ENCODE results near the gene EP400.
A peak's percentile ranks its signal among the peaks of the same experiment; 100 is the strongest.

The EP400 gene

GRCh38 chr12:132061641-132062430 lies 112.1 kb downstream of the EP400 start:
- DNase-seq (ENCODE audit: low spot score) = no peak
- peaks cover 30% of the 10 kb centered on the region for H3K36me3 Mint-ChIP-seq (ENCODE audit: low read depth)
- H3K4me1 Mint-ChIP-seq (ENCODE audit: low read depth) = peaks cover 12% of the 10 kb centered on the region
- H3K27me3 Mint-ChIP-seq (ENCODE audit: low read depth) = no peaks in the 10 kb centered on the region
- no peak overlapping the region for H3K27ac Mint-ChIP-seq
- H3K4me3 Mint-ChIP-seq = no peak overlapping the region
- no peaks in the 10 kb centered on the region for H3K9me3 Mint-ChIP-seq

- no peak overlapping the region for H3K4me3 Mint-ChIP-seq
- H3K4me1 Mint-ChIP-seq (ENCODE audit: low read depth) = peaks cover 15% of the 10 kb centered on the region
- no peaks in the 10 kb centered on the region for H3K27me3 Mint-ChIP-seq (ENCODE audit: low read depth)
- DNase-seq (ENCODE audit: low spot score) = no peak
- peaks cover 34% of the 10 kb centered on the region for H3K36me3 Mint-ChIP-seq (ENCODE audit: low read depth)
- H3K9me3 Mint-ChIP-seq = no peaks in the 10 kb centered on the region
- H3K27ac Mint-ChIP-seq = peak overlapping the region; percentile 13
These were observed 112.7 kb downstream of the EP400 start for GRCh38 chr12:132062481-132062880.

- no peaks in the 10 kb centered on the region for H3K27me3 Mint-ChIP-seq (ENCODE audit: low read depth)
- H3K27ac Mint-ChIP-seq = no peak overlapping the region
- DNase-seq (ENCODE audit: low spot score) = no peak
- peaks cover 34% of the 10 kb centered on the region for H3K36me3 Mint-ChIP-seq (ENCODE audit: low read depth)
- H3K4me1 Mint-ChIP-seq (ENCODE audit: low read depth) = peaks cover 15% of the 10 kb centered on the region
- no peak overlapping the region for H3K4me3 Mint-ChIP-seq
- no peaks in the 10 kb centered on the region for H3K9me3 Mint-ChIP-seq
These were observed 113.7 kb downstream of the EP400 start for GRCh38 chr12:132063491-132063890.

GRCh38 chr12:132064631-132065030 lies 114.9 kb downstream of the EP400 start:
- Mint-ChIP-seq H3K4me1 (ENCODE audit: low read depth) (peaks cover 15% of the 10 kb centered on the region), H3K4me3 (no peak overlapping the region), H3K27ac (no peak overlapping the region), H3K9me3 (no peaks in the 10 kb centered on the region), H3K36me3 (ENCODE audit: low read depth) (peaks cover 36% of the 10 kb centered on the region), H3K27me3 (ENCODE audit: low read depth) (no peaks in the 10 kb centered on the region)
- no peak for DNase-seq (ENCODE audit: low spot score)

- Mint-ChIP-seq H3K36me3 (ENCODE audit: low read depth) (peaks cover 40% of the 10 kb centered on the region), H3K9me3 (no peaks in the 10 kb centered on the region), H3K4me1 (ENCODE audit: low read depth) (peaks cover 15% of the 10 kb centered on the region), H3K4me3 (no peak overlapping the region), H3K27me3 (ENCODE audit: low read depth) (no peaks in the 10 kb centered on the region), H3K27ac (no peak overlapping the region)
- DNase-seq (ENCODE audit: low spot score) = no peak
These were observed 115.5 kb downstream of the EP400 start for GRCh38 chr12:132065203-132065602.

GRCh38 chr12:132065609-132066344 lies 116.0 kb downstream of the EP400 start:
- H3K4me3 Mint-ChIP-seq = peak overlapping the region; percentile 74

GRCh38 chr12:132066345-132066685 lies 116.6 kb downstream of the EP400 start:
- H3K36me3 Mint-ChIP-seq (ENCODE audit: low read depth) = peaks cover 37% of the 10 kb centered on the region
- peak; percentile 48 for DNase-seq (ENCODE audit: low spot score)
- H3K4me3 Mint-ChIP-seq = peak overlapping the region; percentile 74
- H3K27me3 Mint-ChIP-seq (ENCODE audit: low read depth) = no peaks in the 10 kb centered on the region
- no peaks in the 10 kb centered on the region for H3K9me3 Mint-ChIP-seq
- H3K27ac Mint-ChIP-seq = peak overlapping the region; percentile 60
- peaks cover 15% of the 10 kb centered on the region for H3K4me1 Mint-ChIP-seq (ENCODE audit: low read depth)

More at GRCh38 chr12:132065609-132066344, 116.0 kb downstream of the EP400 start:
- H3K27ac Mint-ChIP-seq = peak overlapping the region; percentile 60
- H3K4me1 Mint-ChIP-seq (ENCODE audit: low read depth) = peaks cover 15% of the 10 kb centered on the region
- no peak for DNase-seq (ENCODE audit: low spot score)
- H3K36me3 Mint-ChIP-seq (ENCODE audit: low read depth) = peaks cover 40% of the 10 kb centered on the region
- no peaks in the 10 kb centered on the region for H3K9me3 Mint-ChIP-seq
- no peaks in the 10 kb centered on the region for H3K27me3 Mint-ChIP-seq (ENCODE audit: low read depth)

GRCh38 chr12:132066749-132067148 lies 117.0 kb downstream of the EP400 start:
- Mint-ChIP-seq H3K27me3 (ENCODE audit: low read depth) (no peaks in the 10 kb centered on the region), H3K36me3 (ENCODE audit: low read depth) (peaks cover 39% of the 10 kb centered on the region), H3K27ac (no peak overlapping the region), H3K9me3 (no peaks in the 10 kb centered on the region), H3K4me1 (ENCODE audit: low read depth) (peaks cover 15% of the 10 kb centered on the region), H3K4me3 (peak overlapping the region; percentile 74)
- no peak for DNase-seq (ENCODE audit: low spot score)

GRCh38 chr12:132067182-132067581 lies 117.4 kb downstream of the EP400 start:
- peaks cover 15% of the 10 kb centered on the region for H3K4me1 Mint-ChIP-seq (ENCODE audit: low read depth)
- no peak overlapping the region for H3K27ac Mint-ChIP-seq
- DNase-seq (ENCODE audit: low spot score) = no peak
- H3K4me3 Mint-ChIP-seq = peak overlapping the region; percentile 13
- H3K36me3 Mint-ChIP-seq (ENCODE audit: low read depth) = peaks cover 40% of the 10 kb centered on the region
- H3K9me3 Mint-ChIP-seq = no peaks in the 10 kb centered on the region
- H3K27me3 Mint-ChIP-seq (ENCODE audit: low read depth) = no peaks in the 10 kb centered on the region

- H3K4me3 Mint-ChIP-seq = no peak overlapping the region
- H3K27ac Mint-ChIP-seq = no peak overlapping the region
- H3K4me1 Mint-ChIP-seq (ENCODE audit: low read depth) = peaks cover 15% of the 10 kb centered on the region
- H3K36me3 Mint-ChIP-seq (ENCODE audit: low read depth) = peaks cover 36% of the 10 kb centered on the region
- H3K27me3 Mint-ChIP-seq (ENCODE audit: low read depth) = no peaks in the 10 kb centered on the region
- DNase-seq (ENCODE audit: low spot score) = no peak
- H3K9me3 Mint-ChIP-seq = no peaks in the 10 kb centered on the region
These were observed 118.5 kb downstream of the EP400 start for GRCh38 chr12:132068250-132068649.

GRCh38 chr12:132069336-132069985 lies 119.7 kb downstream of the EP400 start:
- Mint-ChIP-seq H3K36me3 (ENCODE audit: low read depth) (peaks cover 36% of the 10 kb centered on the region), H3K27me3 (ENCODE audit: low read depth) (no peaks in the 10 kb centered on the region), H3K27ac (no peak overlapping the region), H3K9me3 (no peaks in the 10 kb centered on the region), H3K4me1 (ENCODE audit: low read depth) (peaks cover 18% of the 10 kb centered on the region), H3K4me3 (no peak overlapping the region)
- DNase-seq (ENCODE audit: low spot score) = no peak

- Mint-ChIP-seq H3K4me3 (no peak overlapping the region), H3K9me3 (no peaks in the 10 kb centered on the region), H3K4me1 (ENCODE audit: low read depth) (peaks cover 18% of the 10 kb centered on the region), H3K36me3 (ENCODE audit: low read depth) (peaks cover 33% of the 10 kb centered on the region), H3K27me3 (ENCODE audit: low read depth) (no peaks in the 10 kb centered on the region), H3K27ac (no peak overlapping the region)
- DNase-seq (ENCODE audit: low spot score) = no peak
These were observed 120.6 kb downstream of the EP400 start for GRCh38 chr12:132070298-132070697.

- Mint-ChIP-seq H3K9me3 (no peaks in the 10 kb centered on the region), H3K36me3 (ENCODE audit: low read depth) (peaks cover 38% of the 10 kb centered on the region), H3K4me1 (ENCODE audit: low read depth) (peaks cover 10% of the 10 kb centered on the region), H3K27me3 (ENCODE audit: low read depth) (no peaks in the 10 kb centered on the region), H3K27ac (no peak overlapping the region), H3K4me3 (no peak overlapping the region)
- DNase-seq (ENCODE audit: low spot score) = no peak
These were observed 121.5 kb downstream of the EP400 start for GRCh38 chr12:132071040-132071810.

Data from T-helper 2 cell treated with Interferon-gamma antibody and Interleukin-4, amounts not matched to agents 5 μg/mL and 100 μg/mL, for 36 hours (primary cell).